Fibroblast of villous mesenchyme (primary cell): Measurements from ENCODE around the gene IL33. TPM values are rescaled to one million over a fixed set of nuclear protein-coding genes. Genes with fewer than 3 reads are reported as not detected.
"Not testable (repeated sequence)": the region's sequence is repeated elsewhere in the genome, so short reads cannot be mapped to it uniquely, and the experiment has no call there.

Experiments used
- DNase-seq: peaks from one replicate; pipeline ENCODE4 v3.0.0-alpha.2; 2010; ENCODE audit warnings: low read depth
- H3K4me3 ChIP-seq: 2 replicates; pipeline ENCODE4 v1.5.1; 2011; ENCODE audit warnings: low read depth, mild to moderate bottlenecking, low read length
- CTCF ChIP-seq: IDR thresholded peaks from 2 replicates; pipeline ENCODE4 v1.5.1; 2012; ENCODE audit warnings: low read depth, mild to moderate bottlenecking, low read length; ENCODE audit not compliant: insufficient read depth
- total RNA-seq: library from RNA; depleted of rRNA; stranded (reverse); fragments of >200 nt; gene quantifications from 2 replicates; pipeline ENCODE4 v1.2.3, GENCODE V29; 2012

The IL33 gene
- total RNA-seq, result 1.3 and 7.3 TPM in 2 replicates

GRCh38 chr9:6215562-6215961, at the start of gene IL33:
Gene IL33, plus strand, starts transcription at chr9:6215807. Its CDS starts 25,888 bp downstream, at chr9:6241695.
- no peak within 1 kb of the TSS for H3K4me3 ChIP-seq
- peak; percentile 78 for DNase-seq
- no peak for TF ChIP-seq CTCF

- no peak for TF ChIP-seq CTCF
- peak; percentile 30 for DNase-seq
Measured at GRCh38 chr9:6171667-6172066, 43.9 kb upstream of the IL33 start.

GRCh38 chr9:6173914-6174313, 41.7 kb upstream of the IL33 start:
- TF ChIP-seq CTCF, result no peak
- no peak overlapping the region for H3K4me3 ChIP-seq
- no peak for DNase-seq

More at GRCh38 chr9:6171667-6172066, 43.9 kb upstream of the IL33 start:
- H3K4me3 ChIP-seq, result no peak overlapping the region

- not testable (repeated sequence) for DNase-seq
- peak overlapping the region; percentile 47 for H3K4me3 ChIP-seq
Measured at GRCh38 chr9:6182549-6183226, 32.9 kb upstream of the IL33 start.

- H3K4me3 ChIP-seq, result peak overlapping the region; percentile 47
- TF ChIP-seq CTCF, result no peak
- DNase-seq, result no peak
Measured at GRCh38 chr9:6183227-6183551, 32.4 kb upstream of the IL33 start.

GRCh38 chr9:6183627-6184026, 32.0 kb upstream of the IL33 start:
- no peak for TF ChIP-seq CTCF
- no peak for DNase-seq
- no peak overlapping the region for H3K4me3 ChIP-seq

- TF ChIP-seq CTCF, result no peak
- DNase-seq, result peak; percentile 58
- H3K4me3 ChIP-seq, result no peak overlapping the region
Measured at GRCh38 chr9:6184749-6185645, 30.6 kb upstream of the IL33 start.
